HTERT RPE-1 (cell line): ENCODE results near the gene PRKG2.

Source experiments
- in situ Hi-C: fragments of 300-500 bp; cut with MboI; formaldehyde crosslinking; loops from 4 replicates; pipeline ENCODE4 v1.14.3; 2020; ENCODE audit warnings: low sequenced_read_pairs

The PRKG2 gene

DNA sequence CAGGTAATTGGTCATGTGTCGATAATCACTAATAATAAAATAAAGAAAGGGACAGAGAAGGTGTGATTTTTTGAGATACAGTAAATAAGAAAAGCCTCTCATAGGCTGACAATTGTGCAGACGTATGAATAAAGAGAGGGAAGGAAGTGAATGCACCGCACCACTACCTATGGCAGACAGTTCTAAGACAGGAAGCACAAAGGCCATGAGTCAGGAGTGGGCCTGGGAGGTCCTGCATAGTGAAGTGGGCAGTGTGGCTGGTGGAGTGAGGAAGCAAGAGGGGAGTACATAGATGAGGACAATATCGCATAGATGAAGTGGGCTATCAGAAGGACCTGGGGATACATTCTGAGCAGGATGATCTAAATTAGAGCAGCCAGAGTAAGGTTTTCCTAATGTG is 108.9 kb downstream of the PRKG2 start:
- in situ Hi-C loops: no loop called here

GRCh38 chr4:81102107-81102506 is 112.9 kb downstream of the PRKG2 start:
- in situ Hi-C loops: no loop called here

GRCh38 chr4:81096566-81096965 is 118.5 kb downstream of the PRKG2 start:
- in situ Hi-C loops: no loop called here

DNA sequence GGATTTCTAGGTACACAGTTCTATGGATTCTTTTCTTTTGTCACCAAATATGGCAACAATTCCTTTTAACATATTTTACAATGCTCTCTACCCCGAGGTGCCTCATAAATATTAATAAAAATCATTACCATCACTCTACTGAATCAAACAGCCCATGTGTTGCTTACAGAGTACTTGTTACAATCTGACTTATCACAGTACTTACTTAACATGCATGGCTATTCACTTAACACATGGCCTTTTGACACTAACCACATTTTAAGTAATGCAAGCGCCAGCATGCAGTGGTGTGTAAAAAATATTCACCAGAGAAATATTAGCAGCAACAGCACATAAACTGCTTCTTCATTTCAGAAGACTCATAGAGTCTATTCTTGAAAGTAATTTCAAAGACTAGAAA is 119.6 kb downstream of the PRKG2 start:
- in situ Hi-C loops: no loop called here

- in situ Hi-C loops: no loop called here
Observed at GRCh38 chr4:81093720-81094401, 121.2 kb downstream of the PRKG2 start.

DNA sequence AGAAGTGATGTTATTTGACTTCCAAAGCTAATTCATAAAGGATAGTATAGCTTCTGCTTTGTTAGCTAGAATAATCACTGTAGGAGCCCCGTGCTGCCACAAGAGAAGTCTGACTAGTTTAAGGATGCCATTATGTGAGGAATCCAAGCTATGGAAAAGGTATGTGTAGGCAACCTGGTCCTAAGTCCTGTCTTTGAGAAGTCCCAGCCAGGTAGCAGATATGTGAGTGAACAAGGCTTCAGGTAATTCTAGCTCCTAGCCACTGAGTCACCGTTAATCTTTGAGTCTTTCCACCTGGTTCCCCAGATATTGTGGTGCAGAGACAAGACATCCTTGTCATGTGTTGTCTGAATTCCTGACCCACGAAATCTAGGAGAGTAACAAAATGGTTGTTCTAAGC is 129.0 kb downstream of the PRKG2 start:
- in situ Hi-C loops: no loop called here

DNA sequence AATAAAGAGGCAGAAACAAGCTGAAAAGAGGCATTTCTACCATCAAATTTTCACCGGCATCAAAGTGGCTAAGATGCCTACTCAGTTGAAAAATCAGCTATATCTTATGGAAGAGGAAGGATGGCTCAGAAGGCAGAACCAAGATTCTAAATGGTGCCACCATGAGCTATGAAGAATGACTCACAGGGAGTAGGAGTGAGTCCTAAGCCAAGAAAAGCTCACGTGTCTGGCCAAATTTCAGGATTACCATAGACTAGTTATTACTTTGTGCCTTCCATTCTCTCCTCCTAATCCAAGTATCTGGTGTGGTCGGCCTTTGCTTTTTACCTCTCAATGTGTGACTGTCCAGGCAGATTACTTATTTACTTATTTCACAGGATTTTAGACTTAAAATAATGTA is 129.7 kb downstream of the PRKG2 start:
- in situ Hi-C loops: no loop called here

- in situ Hi-C loops: no loop called here
Observed at GRCh38 chr4:81084634-81085033, 130.4 kb downstream of the PRKG2 start.

DNA sequence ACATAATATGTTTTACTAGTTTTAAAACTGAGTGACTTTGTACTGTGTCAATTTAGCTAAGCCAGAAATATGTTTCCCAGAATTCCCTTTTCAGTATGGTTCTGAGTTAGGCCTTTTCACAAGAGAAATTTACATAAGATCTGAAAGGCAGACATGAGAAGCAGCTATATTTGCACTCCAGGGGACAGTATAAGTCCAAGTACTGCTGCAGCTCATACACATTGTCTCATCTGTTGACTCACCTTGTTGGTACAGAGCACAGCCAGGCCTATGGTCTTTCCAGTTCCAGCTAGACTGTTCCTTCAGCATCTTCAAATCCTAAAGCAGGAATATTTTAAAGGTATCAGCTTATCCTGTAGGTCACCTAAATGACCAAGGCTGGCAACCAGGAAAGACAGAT is 131.0 kb downstream of the PRKG2 start:
- in situ Hi-C loops: no loop called here

DNA sequence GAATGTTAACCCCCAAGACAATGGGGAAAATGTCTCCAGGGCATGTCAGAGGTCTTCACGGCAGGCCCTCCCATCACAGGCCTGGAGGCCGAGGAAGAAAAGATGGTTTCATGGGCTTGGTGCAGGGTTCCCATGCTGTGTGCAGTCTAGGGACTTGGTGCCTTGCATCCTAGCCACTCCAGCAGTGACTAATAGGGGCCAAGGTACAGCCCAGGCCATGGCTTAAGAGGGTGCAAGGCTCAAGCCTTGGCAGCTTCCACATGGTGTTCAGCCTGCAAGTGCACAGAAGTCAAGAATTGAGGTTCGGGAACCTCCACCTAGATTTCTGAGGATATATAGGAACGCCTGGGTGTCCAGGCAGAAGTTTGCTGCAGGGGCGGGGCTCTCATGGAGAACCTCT is 133.9 kb downstream of the PRKG2 start:
- in situ Hi-C loops: no loop called here

GRCh38 chr4:81071013-81071412 is 144.0 kb downstream of the PRKG2 start:
- in situ Hi-C loops: no loop called here

DNA sequence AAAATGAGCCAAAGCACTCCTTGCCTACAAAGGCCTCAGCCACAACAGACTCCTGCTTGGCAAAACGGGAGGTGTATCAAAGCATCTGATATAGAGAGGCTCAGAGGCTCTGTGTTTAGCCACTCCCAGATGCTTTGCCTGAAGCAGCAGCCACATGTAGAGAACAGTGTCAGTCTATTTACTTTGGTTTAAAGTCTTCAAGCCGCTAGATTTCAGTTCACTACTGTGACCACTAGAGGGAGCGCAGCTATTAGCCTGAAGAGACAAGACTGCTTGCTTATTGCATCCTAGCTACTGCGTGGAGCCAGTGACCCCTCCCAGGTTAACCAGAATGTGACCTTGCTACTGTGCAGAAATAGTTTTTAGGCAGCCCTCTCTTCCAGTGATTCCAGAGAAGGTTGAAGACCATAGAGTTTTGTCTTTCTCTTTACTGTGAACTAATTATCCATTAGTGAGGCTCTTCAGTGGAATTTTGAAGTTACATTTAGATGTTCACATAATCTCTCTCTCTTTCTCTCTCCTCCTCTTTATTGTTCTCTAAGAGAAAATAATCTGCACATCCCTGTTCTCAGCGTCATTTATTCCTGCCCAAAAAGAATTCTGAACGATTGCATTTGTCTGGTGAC is 145.2 kb downstream of the PRKG2 start:
- in situ Hi-C loops: no loop called here

GRCh38 chr4:81065446-81065845 is 149.6 kb downstream of the PRKG2 start:
- in situ Hi-C loops: no loop called here

GRCh38 chr4:81062001-81062400 is 153.0 kb downstream of the PRKG2 start:
- in situ Hi-C loops: no loop called here

- in situ Hi-C loops: no loop called here
Observed at GRCh38 chr4:81061344-81061730, 153.7 kb downstream of the PRKG2 start.

GRCh38 chr4:81060587-81061343 is 154.3 kb downstream of the PRKG2 start:
- in situ Hi-C loops: no loop called here

GRCh38 chr4:81058621-81059020 is 156.4 kb downstream of the PRKG2 start:
- in situ Hi-C loops: no loop called here

GRCh38 chr4:81052119-81053068 is 162.6 kb downstream of the PRKG2 start:
- in situ Hi-C loops: no loop called here

DNA sequence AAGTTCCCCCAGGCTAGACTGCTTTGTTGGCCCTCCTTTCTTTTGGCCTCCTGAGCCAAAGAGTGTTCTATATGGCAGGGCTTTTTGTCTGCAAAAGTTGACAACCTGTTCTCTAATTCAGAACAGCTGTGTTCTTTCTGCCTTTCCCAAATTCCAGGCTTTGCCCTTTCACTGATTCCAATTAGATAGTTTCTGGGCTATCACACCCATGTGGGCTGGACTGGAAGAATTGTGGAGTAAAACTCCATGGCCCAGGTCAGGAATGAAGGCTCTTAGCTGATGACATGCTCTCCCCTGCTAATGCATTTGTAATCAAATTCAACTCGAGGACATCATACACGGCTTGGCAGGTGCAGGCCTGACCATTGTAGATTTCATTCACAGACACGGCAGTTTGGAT is 165.1 kb downstream of the PRKG2 start:
- in situ Hi-C loops: loop anchor here (25.0 kb wide), 1 partner anchor 688 kb away; no protein-coding TSS in a partner anchor

DNA sequence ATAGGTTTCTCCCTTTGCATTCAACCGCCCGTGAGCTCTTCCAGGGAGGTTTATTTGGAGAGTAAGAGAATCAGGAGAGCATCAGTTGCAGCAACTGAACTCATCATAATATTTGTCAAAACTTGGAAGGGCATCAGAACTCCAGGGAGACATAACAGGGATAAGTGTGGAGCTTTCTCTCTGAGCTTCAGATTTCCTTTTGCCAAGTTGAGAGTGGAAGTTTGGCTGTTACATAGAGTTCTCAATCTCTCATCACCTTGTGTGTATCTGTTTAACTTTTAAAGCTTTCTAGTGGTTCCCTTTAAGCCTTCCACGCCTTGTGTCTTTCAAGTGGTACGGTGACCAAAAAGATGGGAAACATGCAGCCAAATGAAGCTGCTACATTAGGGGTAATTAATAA is 165.7 kb downstream of the PRKG2 start:
- in situ Hi-C loops: loop anchor here (25.0 kb wide), 1 partner anchor 687 kb away; no protein-coding TSS in a partner anchor
